Activated gamma-delta T cell treated with anti-CD3 and anti-CD28 coated beads, Interleukin-2, amount 50 U/mL, for 16 hours (primary cell): ENCODE data around the gene CFHR1.

Experiments
- DNase-seq: peaks from one replicate; pipeline ENCODE4 v3.0.0-alpha.2; 2020; ENCODE audit warnings: low read depth

CFHR1 gene

GRCh38 chr1:196877964-196878363 lies 58.4 kb downstream of the CFHR1 start:
- no peak for DNase-seq
